Endothelial cell of umbilical vein (primary cell): ENCODE data around the gene ATP1A4.
A peak's percentile ranks its signal among the peaks of the same experiment; 100 is the strongest.

ENCODE experiments used
- EZH2 ChIP-seq: IDR thresholded peaks from 2 replicates; pipeline ENCODE4 v1.6.1; 2012; ENCODE audit warnings: borderline replicate concordance, low read depth, mild to moderate bottlenecking, moderate library complexity, low read length, inconsistent platforms; ENCODE audit not compliant: severe bottlenecking
- FOS ChIP-seq: IDR thresholded peaks from 2 replicates; pipeline ENCODE4 v1.6.1; 2011; ENCODE audit warnings: mild to moderate bottlenecking, low read length, moderate library complexity, borderline replicate concordance; ENCODE audit not compliant: insufficient read depth
- GATA2 ChIP-seq: IDR thresholded peaks from 2 replicates; pipeline ENCODE4 v1.7.0; 2011; ENCODE audit warnings: low read depth, mild to moderate bottlenecking, moderate library complexity, mixed read lengths, low read length; ENCODE audit not compliant: insufficient read length, insufficient read depth
- JUN ChIP-seq: IDR thresholded peaks from 2 replicates; pipeline ENCODE4 v1.6.1; 2011; ENCODE audit warnings: borderline replicate concordance, low read depth; ENCODE audit not compliant: insufficient read length, insufficient read depth
- MYC ChIP-seq: IDR thresholded peaks from one replicate; pipeline ENCODE4 v1.6.1; 2011; ENCODE audit warnings: mild to moderate bottlenecking, low read depth, low read length
- POLR2A ChIP-seq: IDR thresholded peaks from 2 replicates; pipeline ENCODE4 v1.6.1; 2012; ENCODE audit warnings: low read depth, mild to moderate bottlenecking, control low read depth, low read length
- POLR2AphosphoS5 ChIP-seq: IDR thresholded peaks from 2 replicates; pipeline ENCODE4 v1.6.1; 2012; ENCODE audit warnings: low read depth, mild to moderate bottlenecking, control low read depth, low read length, moderate library complexity; ENCODE audit not compliant: insufficient read depth
- TF ChIP-seq, protein P1 (sequence below), 2 donors: IDR thresholded peaks; 1 replicate in 1 of 2; 2 replicates in 1 of 2; pipeline ENCODE4 v1.5.1; 2011; ENCODE audit warnings: low read length in 2 of 2, mild to moderate bottlenecking in 2 of 2, moderate library complexity in 2 of 2, control low read depth in 1 of 2, inconsistent platforms in 1 of 2, low read depth in 1 of 2; ENCODE audit not compliant: insufficient read depth in 1 of 2; ENCODE audit errors: extremely low read depth in 1 of 2
- TF ChIP-seq, protein P2 (sequence below): IDR thresholded peaks from 2 replicates; pipeline ENCODE4 v1.6.1; 2011; ENCODE audit not compliant: insufficient read depth, insufficient read length

DNA sequence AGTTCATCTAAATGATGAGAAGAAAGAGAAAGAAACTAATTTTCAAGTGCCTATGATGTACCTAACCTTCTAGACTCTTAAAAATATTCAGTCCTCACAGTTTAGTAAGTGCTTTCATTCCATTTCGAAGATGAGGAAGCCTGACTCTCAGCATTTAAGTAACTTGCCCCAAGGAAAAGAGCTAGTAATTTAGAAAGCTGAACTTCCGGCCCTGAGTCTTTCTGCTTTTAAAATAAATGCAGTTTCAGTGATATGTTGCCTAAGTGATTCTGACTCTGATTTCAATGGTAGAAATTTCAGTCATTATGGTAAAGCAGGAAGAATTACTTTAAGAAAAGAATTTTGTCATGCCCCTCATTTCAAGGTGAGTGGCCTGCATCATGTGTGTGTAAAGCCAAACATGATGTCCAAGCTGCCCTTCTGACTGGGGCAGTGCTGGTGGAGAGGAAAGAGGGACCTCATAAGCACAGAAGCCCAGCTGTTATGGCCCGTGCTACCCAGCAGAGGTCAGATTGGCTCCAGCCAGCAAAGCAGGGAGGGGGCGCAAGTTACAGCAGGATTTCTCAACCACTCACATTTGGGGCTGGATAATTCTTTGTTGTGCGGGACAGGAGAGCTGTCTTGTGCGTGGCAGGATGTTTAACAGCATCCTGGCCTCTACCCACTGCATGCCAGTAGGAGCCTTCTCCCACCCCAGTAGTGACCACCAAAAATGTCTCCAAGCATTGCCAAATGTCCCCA, 10.7 kb downstream of the ATP1A4 start:
- no peak for TF ChIP-seq POLR2A
- TF ChIP-seq, protein P1, sequence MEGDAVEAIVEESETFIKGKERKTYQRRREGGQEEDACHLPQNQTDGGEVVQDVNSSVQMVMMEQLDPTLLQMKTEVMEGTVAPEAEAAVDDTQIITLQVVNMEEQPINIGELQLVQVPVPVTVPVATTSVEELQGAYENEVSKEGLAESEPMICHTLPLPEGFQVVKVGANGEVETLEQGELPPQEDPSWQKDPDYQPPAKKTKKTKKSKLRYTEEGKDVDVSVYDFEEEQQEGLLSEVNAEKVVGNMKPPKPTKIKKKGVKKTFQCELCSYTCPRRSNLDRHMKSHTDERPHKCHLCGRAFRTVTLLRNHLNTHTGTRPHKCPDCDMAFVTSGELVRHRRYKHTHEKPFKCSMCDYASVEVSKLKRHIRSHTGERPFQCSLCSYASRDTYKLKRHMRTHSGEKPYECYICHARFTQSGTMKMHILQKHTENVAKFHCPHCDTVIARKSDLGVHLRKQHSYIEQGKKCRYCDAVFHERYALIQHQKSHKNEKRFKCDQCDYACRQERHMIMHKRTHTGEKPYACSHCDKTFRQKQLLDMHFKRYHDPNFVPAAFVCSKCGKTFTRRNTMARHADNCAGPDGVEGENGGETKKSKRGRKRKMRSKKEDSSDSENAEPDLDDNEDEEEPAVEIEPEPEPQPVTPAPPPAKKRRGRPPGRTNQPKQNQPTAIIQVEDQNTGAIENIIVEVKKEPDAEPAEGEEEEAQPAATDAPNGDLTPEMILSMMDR (IDR thresholded peaks at IDR 0.05; ENCODE audit: extremely low read depth in 1 of 2, insufficient read depth in 1 of 2, low read depth in 1 of 2, low read length in 2 of 2) = peak; percentile 20 to 68
- no peak for TF ChIP-seq JUN
- TF ChIP-seq POLR2AphosphoS5 = no peak
- TF ChIP-seq, protein P2, sequence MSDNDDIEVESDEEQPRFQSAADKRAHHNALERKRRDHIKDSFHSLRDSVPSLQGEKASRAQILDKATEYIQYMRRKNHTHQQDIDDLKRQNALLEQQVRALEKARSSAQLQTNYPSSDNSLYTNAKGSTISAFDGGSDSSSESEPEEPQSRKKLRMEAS = no peak
- TF ChIP-seq EZH2 = no peak
- no peak for TF ChIP-seq GATA2
- TF ChIP-seq FOS = no peak
- TF ChIP-seq MYC = no peak
